ENCODE data around the gene GRID1. TPM values are rescaled to one million over a fixed set of nuclear protein-coding genes. Genes with fewer than 3 reads are reported as not detected.

Gene GRID1
- total and polyA plus RNA-seq, 9 of the 15 experiments (the other 6 are each of a cell fraction or from before 2014, with no cell fraction given) = 0.01 to 7.2 (median 1.2) TPM

GRCh38 chr10:86376852-86377796 lies 10.5 kb upstream of the GRID1 start:
- ChIA-PET CTCF (ENCODE audit: low intra/inter-chr PET ratio) (interaction anchor here (1.1 to 1.7 kb wide), 2 partner anchors 1763 to 1837 kb away, joined by 3 to 4 read pairs; no protein-coding TSS in a partner anchor), POLR2A (no interaction called here)
- Histone ChIP-seq H3K9me3 (replicated peaks; ENCODE audit: control insufficient read depth, insufficient read depth, low read depth, low read length) (no peaks in the 10 kb centered on the region), H3K27ac (ENCODE audit: extremely low read depth, low read depth, low read length) (no peak overlapping the region), H2AFZ (ENCODE audit: low read depth, low read length) (peak overlapping the region; percentile 50), H4K20me1 (replicated peaks; ENCODE audit: control insufficient read depth, insufficient read depth, low read length) (peaks cover 6% of the 10 kb centered on the region; the same call in 1 of the 2 replicates), H3K79me2 (ENCODE audit: control insufficient read depth, insufficient read depth, low read length) (no peaks in the 10 kb centered on the region), H3K4me2 (ENCODE audit: insufficient read depth, low read length) (0 out of 2 replicates have a peak overlapping the region, but pooled peaks have one; percentile 25), H3K9me1 (ENCODE audit: control insufficient read depth, insufficient read depth, low read length) (no peaks in the 10 kb centered on the region), H3K4me3 (no peak overlapping the region), H3K4me1 (replicated peaks in 1 of 2; ENCODE audit: control insufficient read depth in 2 of 2, insufficient read depth in 2 of 2, low read length in 2 of 2) (peaks cover 0 to 9% of the 10 kb centered on the region in 2 experiments; a peak in 2 of 5 replicates), H3K27me3 (ENCODE audit: control insufficient read depth in 2 of 2, insufficient read depth in 2 of 2, low read length in 2 of 2) (peaks cover 0 to 9% of the 10 kb centered on the region in 2 experiments; a peak in 2 of 5 replicates), H3K36me3 (ENCODE audit: control insufficient read depth, insufficient read depth, low read length) (no peaks in the 10 kb centered on the region), H3K9ac (ENCODE audit: insufficient read depth in 1 of 2, low read depth in 2 of 2, low read length in 2 of 2) (peak overlapping the region in 1 of 2 experiments; percentile 64; a peak in 1 of 4 replicates)
- FAIRE-seq (no peak), DNase-seq (ENCODE audit: extremely low read depth in 1 of 4, low spot score in 3 of 4) (peak; percentile 74 to 79 (median 78)), ATAC-seq (peak; percentile 99)
- intact Hi-C loops (cut with micrococcal nuclease) (loop anchor here (1.0 to 10.0 kb wide), 3 partner anchors 115 to 1832 kb away; no protein-coding TSS in a partner anchor), in situ Hi-C loops (cut with MboI) (loop anchor here (10.0 kb wide), 1 partner anchor 112 kb away; no protein-coding TSS in a partner anchor)
- no TSS peak for BruUV-seq (replicated peaks)
- 15% methylated on average over 38 of the region's 68 CpGs for WGBS (ENCODE audit: insufficient coverage, low coverage, missing lambda C conversion rate)
- TF ChIP-seq RBM25 (IDR thresholded peaks at IDR 0.05; ENCODE audit: low read depth, low read length, severe bottlenecking) = peak; percentile 66
- no peak for TF ChIP-seq ZFP1 (CRISPR knock-in tag; IDR thresholded peaks at IDR 0.05)
- peak; percentile 26; the same call in 1 of the 2 replicates for TF ChIP-seq ESRRA (IDR thresholded peaks at IDR 0.05; ENCODE audit: borderline replicate concordance, low read depth)
- peak; percentile 86; the same call in 1 of the 2 replicates for TF ChIP-seq STAG1 (CRISPR knock-in tag; IDR thresholded peaks at IDR 0.05; ENCODE audit: borderline replicate concordance)
- no peak for TF ChIP-seq MTF1 (CRISPR knock-in tag; IDR thresholded peaks at IDR 0.05; ENCODE audit: borderline replicate concordance)
- TF ChIP-seq TARDBP (IDR thresholded peaks at IDR 0.05) = 0 out of 2 replicates have a peak, but pooled peaks have one; percentile 42
- no peak for TF ChIP-seq TSC22D4 (tag; IDR thresholded peaks at IDR 0.05)
- 0 out of 2 replicates have a peak, but pooled peaks have one; percentile 40 for TF ChIP-seq CXXC5 (CRISPR knock-in tag; IDR thresholded peaks at IDR 0.05)
- TF ChIP-seq RAD21 (CRISPR knock-in tag; conservative IDR thresholded peaks at IDR 0.05 in 1 of 2, IDR thresholded peaks at IDR 0.05 in 1 of 2) = peak; percentile 80 to 90
- TF ChIP-seq FOXM1 (IDR thresholded peaks at IDR 0.05; ENCODE audit: low read depth) = no peak
- TF ChIP-seq FOXM1 (CRISPR knock-in tag; IDR thresholded peaks at IDR 0.05; ENCODE audit: low read depth) = 0 out of 2 replicates have a peak, but pooled peaks have one; percentile 54
- peak; percentile 74 for TF ChIP-seq SMC3 (conservative IDR thresholded peaks at IDR 0.05; ENCODE audit: insufficient read depth, low read depth, low read length)
- peak; percentile 63; the same call in 1 of the 2 replicates for TF ChIP-seq L3MBTL2 (IDR thresholded peaks at IDR 0.05)
- peak; percentile 92 for TF ChIP-seq RB1 (IDR thresholded peaks at IDR 0.05; ENCODE audit: low read depth)
- TF ChIP-seq E2F6 (IDR thresholded peaks at IDR 0.05; ENCODE audit: borderline replicate concordance in 1 of 2, extremely low read depth in 1 of 2, insufficient read depth in 1 of 2, insufficient read length in 1 of 2, low read depth in 1 of 2, low read length in 1 of 2, poor library complexity in 1 of 2, severe bottlenecking in 1 of 2) = peak; percentile 44 to 73
- peak; percentile 42; the same call in 1 of the 2 replicates for TF ChIP-seq DEAF1 (CRISPR knock-in tag; IDR thresholded peaks at IDR 0.05)
